Large intestine (tissue), 3 donors: ENCODE measurements around the gene NFKBIA. TPM values are rescaled to one million over a fixed set of nuclear protein-coding genes. Genes with fewer than 3 reads are reported as not detected.

Experiments
- DNase-seq, 2 donors: peaks; one replicate each; pipeline versions ENCODE4 v3.0.0 to v3.0.0-alpha.2; 2013
- H3K27ac ChIP-seq: one replicate; pipeline ENCODE4 v1.5.1; 2013; ENCODE audit warnings: low read length
- H3K27me3 ChIP-seq: 2 replicates; pipeline ENCODE4 v1.6.1; 2013; ENCODE audit warnings: low read length; ENCODE audit not compliant: control insufficient read depth, insufficient read depth
- H3K36me3 ChIP-seq: 2 replicates; pipeline ENCODE4 v1.6.1; 2013; ENCODE audit warnings: low read length; ENCODE audit not compliant: control insufficient read depth, insufficient read depth
- H3K4me1 ChIP-seq: one replicate; pipeline ENCODE4 v1.6.1; 2013; ENCODE audit warnings: low read length; ENCODE audit not compliant: control insufficient read depth, insufficient read depth
- H3K4me3 ChIP-seq: one replicate; pipeline ENCODE4 v1.5.1; 2013; ENCODE audit warnings: low read length
- H3K9me3 ChIP-seq: one replicate; pipeline ENCODE4 v1.6.1; 2013; ENCODE audit warnings: mild to moderate bottlenecking, low read depth, low read length, moderate library complexity; ENCODE audit not compliant: control insufficient read depth
- WGBS: methylation state at CpG from one replicate; pipeline ENCODE4 v1.1.5; 2013; ENCODE audit warnings: low lambda C conversion rate; ENCODE audit not compliant: insufficient coverage; 5-methylcytosine and 5-hydroxymethylcytosine counted together
- polyA plus RNA-seq: library from polyadenylated mRNA; unstranded; fragments of 120-200 nt; gene quantifications from one replicate; pipeline ENCODE4 v1.2.1, GENCODE V29; 2013

Gene NFKBIA
- polyA plus RNA-seq, 1 donor: 118 TPM

- no peaks in the 10 kb centered on the region for H3K4me1 ChIP-seq
- H3K9me3 ChIP-seq: no peaks in the 10 kb centered on the region
- no peak overlapping the region for H3K4me3 ChIP-seq
- no peak overlapping the region for H3K27ac ChIP-seq
- DNase-seq: no peak
- no peaks in the 10 kb centered on the region for H3K36me3 ChIP-seq
- H3K27me3 ChIP-seq: no peaks in the 10 kb centered on the region
- no CpG with 5 or more reads among the region's 1 CpG for WGBS
Observed at GRCh38 chr14:35392103-35392502, 12.4 kb downstream of the NFKBIA start.

- Histone ChIP-seq H3K4me1 (no peaks in the 10 kb centered on the region), H3K27ac (no peak overlapping the region), H3K27me3 (no peaks in the 10 kb centered on the region), H3K4me3 (no peak overlapping the region), H3K36me3 (no peaks in the 10 kb centered on the region), H3K9me3 (no peaks in the 10 kb centered on the region)
- WGBS: no CpG with 5 or more reads among the region's 3 CpGs
- DNase-seq: no peak
Observed at GRCh38 chr14:35391388-35391710, 13.2 kb downstream of the NFKBIA start.

GRCh38 chr14:35390577-35391387 lies 13.8 kb downstream of the NFKBIA start:
- Histone ChIP-seq H3K9me3 (no peaks in the 10 kb centered on the region), H3K4me1 (peaks cover 1% of the 10 kb centered on the region), H3K27ac (no peak overlapping the region), H3K27me3 (no peaks in the 10 kb centered on the region), H3K36me3 (no peaks in the 10 kb centered on the region), H3K4me3 (no peak overlapping the region)
- WGBS: no CpG with 5 or more reads among the region's 9 CpGs
- DNase-seq: no peak

GRCh38 chr14:35389315-35389667 lies 15.3 kb downstream of the NFKBIA start:
- no peaks in the 10 kb centered on the region for H3K9me3 ChIP-seq
- no peak overlapping the region for H3K4me3 ChIP-seq
- no CpG with 5 or more reads among the region's 9 CpGs for WGBS
- no peak for DNase-seq
- no peaks in the 10 kb centered on the region for H3K27me3 ChIP-seq
- H3K36me3 ChIP-seq: no peaks in the 10 kb centered on the region
- H3K27ac ChIP-seq: no peak overlapping the region
- H3K4me1 ChIP-seq: peaks cover 16% of the 10 kb centered on the region

- DNase-seq: no peak
- Histone ChIP-seq H3K4me3 (no peak overlapping the region), H3K4me1 (peaks cover 21% of the 10 kb centered on the region), H3K27me3 (no peaks in the 10 kb centered on the region), H3K9me3 (no peaks in the 10 kb centered on the region), H3K27ac (no peak overlapping the region), H3K36me3 (no peaks in the 10 kb centered on the region)
- no CpG with 5 or more reads among the region's 14 CpGs for WGBS
Observed at GRCh38 chr14:35388656-35389314, 15.8 kb downstream of the NFKBIA start.

GRCh38 chr14:35387713-35388579 lies 16.6 kb downstream of the NFKBIA start:
- H3K36me3 ChIP-seq: no peaks in the 10 kb centered on the region
- peaks cover 25% of the 10 kb centered on the region for H3K4me1 ChIP-seq
- no peak overlapping the region for H3K4me3 ChIP-seq
- H3K27me3 ChIP-seq: no peaks in the 10 kb centered on the region
- no peak overlapping the region for H3K27ac ChIP-seq
- no CpG with 5 or more reads among the region's 14 CpGs for WGBS
- H3K9me3 ChIP-seq: no peaks in the 10 kb centered on the region
- DNase-seq: no peak

GRCh38 chr14:35387219-35387618 lies 17.3 kb downstream of the NFKBIA start:
- no peak overlapping the region for H3K4me3 ChIP-seq
- no peaks in the 10 kb centered on the region for H3K9me3 ChIP-seq
- H3K27ac ChIP-seq: no peak overlapping the region
- H3K4me1 ChIP-seq: peaks cover 25% of the 10 kb centered on the region
- H3K36me3 ChIP-seq: no peaks in the 10 kb centered on the region
- WGBS: no CpG with 5 or more reads among the region's 7 CpGs
- no peak for DNase-seq
- no peaks in the 10 kb centered on the region for H3K27me3 ChIP-seq

GRCh38 chr14:35386673-35387125 lies 17.9 kb downstream of the NFKBIA start:
- Histone ChIP-seq H3K4me1 (peaks cover 25% of the 10 kb centered on the region), H3K27ac (no peak overlapping the region), H3K9me3 (no peaks in the 10 kb centered on the region), H3K4me3 (no peak overlapping the region), H3K36me3 (no peaks in the 10 kb centered on the region), H3K27me3 (no peaks in the 10 kb centered on the region)
- WGBS: 74% methylated on average over 4 of the region's 12 CpGs
- DNase-seq: no peak

- Histone ChIP-seq H3K4me3 (no peak overlapping the region), H3K9me3 (no peaks in the 10 kb centered on the region), H3K27me3 (no peaks in the 10 kb centered on the region), H3K4me1 (peaks cover 28% of the 10 kb centered on the region), H3K27ac (peak overlapping the region; percentile 73), H3K36me3 (no peaks in the 10 kb centered on the region)
- peak; percentile 66 to 80 for DNase-seq
- WGBS: no CpG with 5 or more reads among the region's 15 CpGs
Observed at GRCh38 chr14:35385042-35385839, 19.3 kb downstream of the NFKBIA start.
